Measurements from ENCODE around the gene NSRP1.
"Not testable (repeated sequence)": the region's sequence is repeated elsewhere in the genome, so short reads cannot be mapped to it uniquely, and the experiment has no call there.

Gene NSRP1, protein sequence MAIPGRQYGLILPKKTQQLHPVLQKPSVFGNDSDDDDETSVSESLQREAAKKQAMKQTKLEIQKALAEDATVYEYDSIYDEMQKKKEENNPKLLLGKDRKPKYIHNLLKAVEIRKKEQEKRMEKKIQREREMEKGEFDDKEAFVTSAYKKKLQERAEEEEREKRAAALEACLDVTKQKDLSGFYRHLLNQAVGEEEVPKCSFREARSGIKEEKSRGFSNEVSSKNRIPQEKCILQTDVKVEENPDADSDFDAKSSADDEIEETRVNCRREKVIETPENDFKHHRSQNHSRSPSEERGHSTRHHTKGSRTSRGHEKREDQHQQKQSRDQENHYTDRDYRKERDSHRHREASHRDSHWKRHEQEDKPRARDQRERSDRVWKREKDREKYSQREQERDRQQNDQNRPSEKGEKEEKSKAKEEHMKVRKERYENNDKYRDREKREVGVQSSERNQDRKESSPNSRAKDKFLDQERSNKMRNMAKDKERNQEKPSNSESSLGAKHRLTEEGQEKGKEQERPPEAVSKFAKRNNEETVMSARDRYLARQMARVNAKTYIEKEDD

DNA sequence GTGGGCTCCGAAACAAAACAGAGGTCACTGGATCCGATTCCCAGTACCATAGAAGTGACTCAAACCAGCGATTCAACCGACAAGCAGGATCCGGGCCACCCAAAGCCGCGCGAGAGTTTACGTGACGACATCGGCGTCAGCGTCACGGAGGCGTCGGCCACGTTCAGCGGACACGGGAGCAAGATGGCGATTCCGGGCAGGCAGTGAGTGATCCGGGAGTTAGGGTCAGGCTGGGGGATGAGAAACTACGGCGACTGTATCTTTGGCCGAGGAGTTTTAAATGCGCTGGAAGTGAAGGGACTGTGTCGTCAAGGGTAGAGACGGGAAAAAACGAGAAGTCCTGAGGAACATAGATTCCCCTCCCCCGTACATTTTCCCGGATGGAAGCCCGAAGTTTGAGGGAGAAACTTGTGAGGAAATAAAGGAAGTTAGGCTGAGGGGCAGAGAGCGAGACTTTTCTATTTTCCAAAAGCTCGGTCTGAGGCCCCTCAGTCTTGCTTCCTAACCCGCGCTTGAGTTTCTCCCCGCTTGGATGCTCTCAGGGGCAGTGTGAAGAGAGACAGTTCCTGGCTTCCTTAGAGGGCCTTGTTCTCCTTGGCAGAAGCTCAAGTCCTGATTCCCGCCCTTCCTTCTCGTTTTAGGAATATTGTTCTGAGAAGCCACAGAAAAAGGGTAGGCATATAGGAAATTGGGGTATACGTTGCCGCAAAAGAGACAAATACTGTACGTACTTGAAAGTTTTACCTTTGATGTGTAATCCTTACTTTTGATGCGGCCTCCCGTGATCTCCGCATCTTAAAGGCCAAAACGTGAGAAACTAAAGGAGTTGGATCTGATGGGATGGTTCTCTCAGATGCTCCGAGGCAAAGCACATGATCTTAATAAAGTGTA, at the start of gene NSRP1:
NSRP1 (plus strand) TSS at position 156 of the 891 bp plus-strand sequence; CDS start at position 184, 28 bp downstream.
- DNase-seq (ENCODE audit: low read depth in 3 of 3, low spot score in 1 of 3) = peak; percentile 74 to 85 (median 81)

DNA sequence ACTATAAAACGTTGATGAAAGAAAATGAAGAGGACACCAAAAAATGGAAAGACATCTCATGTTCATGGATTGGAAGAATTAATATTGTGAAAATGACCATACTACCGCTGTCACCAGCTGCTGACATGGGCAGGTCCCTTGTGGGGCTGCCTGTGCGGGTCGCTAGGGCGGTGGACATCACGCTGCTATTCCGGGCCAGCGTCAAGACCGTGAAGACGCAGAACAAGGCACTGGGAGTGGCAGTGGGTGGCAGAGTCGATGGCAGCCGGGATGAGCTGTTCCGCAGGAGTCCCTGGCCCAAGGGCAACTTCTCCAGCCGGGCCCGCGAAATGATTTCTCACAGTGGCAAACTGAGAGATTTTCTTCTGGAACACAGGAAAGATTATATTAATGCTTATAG, 48.2 kb upstream of the NSRP1 start:
- no peak for DNase-seq (ENCODE audit: low read depth in 3 of 3, low spot score in 1 of 3)

DNA sequence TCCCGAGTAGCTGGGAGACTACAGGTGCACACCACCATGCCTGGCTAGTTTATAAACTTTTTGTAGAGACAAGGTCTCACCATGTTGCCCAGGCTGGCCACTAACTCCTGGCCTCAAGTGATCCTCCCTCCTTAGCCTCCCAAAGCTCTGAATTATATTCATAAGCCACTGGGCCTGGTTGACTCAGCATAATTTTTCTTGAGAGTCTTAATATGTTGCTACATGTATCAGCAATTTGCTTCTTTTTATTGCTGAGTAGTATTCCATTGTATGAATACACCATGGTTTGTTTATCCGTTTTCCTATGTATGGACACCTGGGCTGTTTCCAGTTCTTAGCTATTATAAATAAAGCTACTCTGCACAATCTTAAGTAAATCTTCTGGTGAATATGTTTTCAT, 42.4 kb upstream of the NSRP1 start:
- DNase-seq (ENCODE audit: low read depth in 3 of 3, low spot score in 1 of 3) = no peak

DNA sequence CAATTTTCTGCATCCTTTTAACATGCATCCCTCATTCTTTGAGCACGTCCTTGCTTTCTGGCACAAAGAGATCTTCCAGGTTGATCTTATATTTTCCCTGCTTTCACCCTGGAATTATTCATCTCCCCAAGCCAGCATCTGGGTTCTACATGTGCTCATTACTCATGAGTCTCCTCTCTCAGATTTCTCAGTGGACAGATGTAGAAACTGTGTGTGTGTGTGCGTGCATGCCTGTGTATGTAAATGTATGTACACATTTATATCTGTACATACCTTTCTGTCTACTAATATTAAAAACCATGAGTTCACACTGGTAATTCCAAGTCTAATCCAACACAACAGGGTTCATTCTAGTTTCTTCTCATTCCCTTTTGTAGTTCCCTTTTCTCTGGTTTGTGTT, 41.9 kb upstream of the NSRP1 start:
- DNase-seq (ENCODE audit: low read depth in 3 of 3, low spot score in 1 of 3) = no peak

DNA sequence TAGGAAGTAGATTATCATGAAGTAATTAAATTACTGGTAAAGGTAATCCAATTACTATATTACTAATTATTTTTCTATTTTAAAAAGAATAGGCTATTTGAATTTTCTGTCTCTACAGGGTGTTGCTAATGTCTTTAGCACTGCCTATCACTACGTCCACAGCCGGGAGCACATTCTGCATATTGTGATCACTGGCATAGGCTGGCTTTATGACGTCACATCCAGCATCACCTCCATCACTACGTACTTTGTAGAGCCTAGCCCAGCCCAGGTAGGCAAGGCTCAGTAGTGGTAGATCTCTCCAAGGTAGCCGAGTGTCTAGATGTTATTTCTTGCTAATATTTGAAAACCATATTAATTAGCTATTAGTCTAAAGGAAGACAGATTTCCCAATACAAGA, 33.8 kb upstream of the NSRP1 start:
- DNase-seq (ENCODE audit: low read depth in 3 of 3, low spot score in 1 of 3) = no peak

DNA sequence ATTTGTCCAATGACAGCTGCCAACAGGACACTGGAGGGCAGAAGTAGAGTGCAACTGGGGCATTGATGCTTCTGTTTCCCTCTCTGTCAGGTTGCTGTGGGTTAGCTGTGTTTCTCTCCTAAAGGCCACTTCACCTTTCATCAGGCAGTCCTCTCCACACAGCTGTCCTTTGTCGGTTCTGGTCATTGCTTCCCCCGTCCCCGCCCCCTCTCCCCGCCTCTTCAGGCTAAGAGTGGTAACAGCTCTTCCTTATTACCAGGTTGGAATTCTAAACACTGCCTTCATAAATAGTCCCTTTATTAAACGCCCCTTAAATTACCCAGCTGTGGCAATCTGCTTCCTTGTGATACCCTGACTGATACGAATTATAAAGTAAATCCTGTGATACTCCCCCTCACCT, 31.8 kb upstream of the NSRP1 start:
- DNase-seq (ENCODE audit: low read depth in 3 of 3, low spot score in 1 of 3) = no peak

DNA sequence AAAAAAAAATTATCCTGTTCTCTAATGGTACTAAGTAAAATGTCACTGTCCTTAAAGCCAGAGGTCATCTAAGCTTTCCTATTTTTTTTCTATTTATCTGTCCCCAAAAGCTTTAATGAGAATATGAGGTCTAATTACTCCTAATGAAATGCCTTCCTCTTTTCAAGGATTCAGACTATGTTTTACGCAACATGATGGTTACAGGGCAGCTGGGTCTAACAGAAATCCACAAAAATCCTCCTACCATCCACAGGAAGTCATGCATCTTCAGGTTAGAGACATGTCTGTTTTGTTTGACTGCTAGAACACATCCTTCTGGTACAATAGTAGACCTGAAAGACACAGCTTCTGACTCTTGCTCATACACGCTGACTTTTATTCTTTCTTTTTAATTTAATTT, 29.7 kb upstream of the NSRP1 start:
- DNase-seq (ENCODE audit: low read depth in 3 of 3, low spot score in 1 of 3) = no peak

DNA sequence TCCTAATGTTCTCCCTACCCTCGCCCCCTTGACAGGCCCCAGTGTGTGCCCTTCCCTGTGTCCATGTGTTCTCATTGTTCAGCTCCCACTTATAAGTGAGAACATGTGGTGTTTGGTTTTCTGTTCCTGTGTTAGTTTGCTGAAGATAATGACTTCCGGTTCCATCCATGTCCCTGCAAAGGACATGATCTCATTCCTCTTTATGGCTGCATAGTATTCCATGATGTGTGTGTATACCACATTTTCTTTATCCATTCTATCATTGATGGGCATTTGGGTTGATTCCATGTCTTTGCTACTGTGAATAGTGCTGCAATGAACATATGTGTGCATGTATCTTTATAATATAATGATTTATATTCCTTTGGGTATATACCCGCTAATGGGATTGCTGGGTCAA, 29.2 kb upstream of the NSRP1 start:
- not testable (repeated sequence) for DNase-seq (ENCODE audit: low read depth in 3 of 3, low spot score in 1 of 3)

DNA sequence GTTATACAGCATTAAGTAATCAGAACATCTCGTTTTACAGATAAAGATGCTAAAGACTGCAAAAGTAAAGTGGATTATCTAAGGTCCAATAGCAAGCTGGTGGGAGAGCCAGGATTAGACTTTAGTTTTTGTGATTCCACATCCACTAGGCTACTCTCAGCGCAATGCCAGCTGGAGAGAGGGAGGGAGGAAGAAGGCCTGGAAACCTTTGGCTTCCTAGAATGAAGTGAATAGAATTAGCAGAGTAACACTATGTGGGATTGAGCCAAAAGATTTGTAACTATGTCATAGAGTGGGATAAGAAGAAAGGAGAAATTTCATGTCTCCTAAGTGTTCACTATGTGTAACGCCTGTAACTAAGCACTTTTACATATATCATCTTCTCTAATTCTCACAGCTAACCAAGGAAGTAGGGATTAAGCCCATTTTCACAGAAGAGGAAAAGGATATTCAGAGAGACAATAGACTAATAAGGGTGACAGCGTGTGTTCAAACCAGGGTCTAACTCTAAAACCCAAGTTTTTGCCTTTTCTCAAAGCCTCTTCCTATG, 25.4 kb upstream of the NSRP1 start:
- no peak for DNase-seq (ENCODE audit: low read depth in 3 of 3, low spot score in 1 of 3)

DNA sequence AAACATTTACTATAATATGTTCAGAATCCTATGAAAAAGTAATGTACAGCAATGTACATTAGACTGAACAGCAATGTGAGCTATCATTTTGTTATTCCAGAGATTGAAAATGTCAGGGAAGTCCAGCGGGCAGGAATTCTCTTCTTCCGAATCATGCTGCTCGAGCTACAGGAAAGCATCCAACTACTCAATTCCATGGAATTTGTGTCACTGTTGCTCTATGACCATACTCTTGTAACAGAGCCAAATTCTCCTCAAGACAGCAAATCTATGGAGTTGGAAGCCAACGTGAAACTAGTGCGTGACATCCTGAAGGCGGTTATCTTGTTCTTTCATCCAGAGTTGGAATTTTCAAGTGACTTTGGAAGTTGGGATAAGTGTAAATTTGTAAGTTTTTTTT, 24.8 kb upstream of the NSRP1 start:
- DNase-seq (ENCODE audit: low read depth in 3 of 3, low spot score in 1 of 3) = no peak

DNA sequence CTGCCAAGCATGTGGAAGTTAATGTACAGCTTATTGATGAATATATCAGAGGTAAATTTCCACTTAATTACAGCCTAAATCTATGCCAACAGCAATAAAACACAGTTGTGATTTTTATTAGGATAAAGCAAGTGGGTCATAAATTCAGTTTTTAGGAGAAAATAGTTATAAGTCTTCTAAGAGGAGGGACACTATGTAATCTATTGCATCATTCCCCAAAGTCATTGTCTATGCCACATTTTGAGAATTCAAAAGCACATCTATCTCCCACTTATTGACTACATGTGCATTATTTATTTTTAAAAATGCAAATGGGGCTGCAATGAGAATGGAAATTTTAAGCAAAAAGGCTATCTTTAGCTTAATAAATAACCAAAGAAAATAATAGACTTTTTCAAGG, 23.7 kb upstream of the NSRP1 start:
- no peak for DNase-seq (ENCODE audit: low read depth in 3 of 3, low spot score in 1 of 3)

DNA sequence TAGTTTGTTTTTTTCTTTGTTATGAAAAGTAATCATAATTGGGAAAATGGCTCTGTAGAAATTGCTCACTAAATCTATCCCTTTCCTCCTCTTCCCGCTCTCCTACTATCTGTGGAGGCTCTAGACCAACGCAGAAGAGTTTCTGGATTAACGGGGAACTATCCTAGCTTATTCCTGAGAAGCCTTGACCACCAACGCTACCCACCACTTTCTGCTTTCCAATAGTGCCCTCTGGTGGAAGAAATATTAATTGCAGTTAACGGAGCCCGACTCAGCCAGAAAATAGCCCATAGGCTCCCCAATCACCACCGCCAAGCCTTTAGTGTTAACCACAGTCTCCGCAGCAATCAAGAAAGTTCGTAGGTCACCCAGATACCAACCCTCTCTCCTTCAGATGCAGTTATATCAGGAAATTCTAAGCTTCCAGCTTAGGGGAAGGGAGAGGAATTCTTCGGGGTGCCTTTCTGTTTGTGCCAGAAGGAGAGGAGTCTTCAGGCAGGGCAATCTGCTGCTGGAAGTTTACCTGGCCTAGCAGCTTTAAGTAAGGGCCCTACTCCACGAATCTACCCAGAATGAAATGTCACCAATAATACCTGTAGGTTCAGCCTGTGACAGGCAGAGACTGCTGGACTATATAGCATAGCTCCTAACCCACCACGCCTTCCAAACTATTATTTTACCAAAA, 23.0 kb upstream of the NSRP1 start:
- peak in 1 of 3 donors; percentile 18 for DNase-seq (ENCODE audit: low read depth in 3 of 3, low spot score in 1 of 3)

DNA sequence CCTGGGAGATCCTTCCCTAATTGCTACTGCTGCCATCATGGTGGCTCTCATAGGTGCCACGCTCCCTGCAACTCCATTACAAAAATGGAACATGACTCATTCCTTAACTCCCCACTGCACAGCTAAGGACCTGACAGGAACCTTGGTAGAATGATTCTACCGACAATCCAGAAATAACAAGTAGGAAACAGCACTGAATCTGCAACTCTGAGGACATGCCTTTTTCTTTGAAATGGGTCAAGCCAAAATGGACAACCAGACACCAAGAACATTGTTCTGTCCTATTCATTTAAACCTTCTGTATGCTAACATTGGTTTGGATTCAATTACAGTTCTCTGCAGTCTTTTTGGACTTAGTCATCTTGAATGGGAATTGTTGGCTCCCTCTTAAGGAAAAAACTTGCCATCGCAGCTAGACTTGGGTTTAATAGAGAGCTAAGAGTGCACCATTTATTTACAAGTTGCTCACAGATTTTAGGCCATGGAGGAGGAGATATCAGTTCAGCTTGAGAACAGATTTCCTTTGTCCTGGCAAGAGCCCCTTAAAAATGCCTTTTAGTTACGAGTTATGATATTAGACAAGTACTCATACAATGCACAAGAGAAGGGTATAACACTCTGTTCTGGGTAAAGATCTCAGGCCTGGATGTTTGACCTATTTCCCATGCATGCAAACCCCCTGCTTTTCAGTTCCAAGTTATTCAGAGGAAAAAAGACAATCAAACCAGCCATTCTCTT, 20.9 kb upstream of the NSRP1 start:
- DNase-seq (ENCODE audit: low read depth in 3 of 3, low spot score in 1 of 3) = no peak

DNA sequence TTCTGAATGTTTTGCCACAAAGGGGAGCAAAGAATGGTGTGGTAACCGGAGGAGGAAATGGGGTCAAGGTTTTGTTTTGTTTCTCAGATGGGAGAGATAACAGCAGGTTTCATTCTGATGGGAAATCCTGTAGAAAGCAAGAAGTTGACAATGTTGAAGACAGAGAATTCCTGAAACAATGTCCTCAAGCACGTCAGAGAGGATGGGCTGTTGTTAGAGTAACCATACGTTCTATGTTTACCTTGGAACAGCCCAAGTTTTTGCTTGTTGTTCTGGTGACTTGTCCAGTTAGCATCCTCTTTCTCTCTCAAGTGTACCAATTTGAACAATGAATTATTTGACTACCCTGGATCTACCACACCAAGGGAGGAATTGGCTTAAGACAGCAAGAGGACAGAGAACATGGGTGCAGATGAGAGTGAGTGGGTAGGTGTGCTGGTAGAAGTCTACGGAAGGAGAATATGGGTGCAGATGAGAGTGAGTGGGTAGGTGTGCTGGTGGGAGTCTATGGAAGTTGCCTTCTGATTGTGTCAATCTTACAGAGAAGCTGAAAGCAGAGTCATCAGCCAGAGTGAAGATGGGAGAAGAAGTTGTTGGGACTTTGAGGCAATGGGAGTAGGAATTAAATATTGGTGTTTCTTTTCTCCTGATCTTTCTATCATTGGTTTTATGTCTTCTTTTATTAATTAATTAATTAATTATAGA, 14.8 kb upstream of the NSRP1 start:
- no peak for DNase-seq (ENCODE audit: low read depth in 3 of 3, low spot score in 1 of 3)

DNA sequence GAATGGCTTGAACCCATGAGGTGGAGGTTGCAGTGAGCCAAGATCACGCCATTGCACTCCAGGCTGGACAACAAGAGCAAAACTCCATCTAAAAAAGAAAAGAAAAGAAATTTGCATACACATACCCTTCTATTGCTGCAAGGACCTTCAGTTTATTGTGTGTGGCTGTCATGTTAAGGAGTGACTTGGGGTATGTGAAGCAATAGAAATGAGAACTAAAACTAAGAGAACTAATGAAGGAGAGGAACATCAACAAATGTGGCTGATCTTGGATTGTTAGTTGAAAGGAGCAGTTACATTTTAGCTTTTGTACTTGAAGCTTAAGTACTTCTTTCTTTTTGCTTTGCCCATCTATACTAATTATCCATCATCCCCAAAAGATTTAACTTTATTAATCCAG, 12.7 kb upstream of the NSRP1 start:
- DNase-seq (ENCODE audit: low read depth in 3 of 3, low spot score in 1 of 3) = no peak

DNA sequence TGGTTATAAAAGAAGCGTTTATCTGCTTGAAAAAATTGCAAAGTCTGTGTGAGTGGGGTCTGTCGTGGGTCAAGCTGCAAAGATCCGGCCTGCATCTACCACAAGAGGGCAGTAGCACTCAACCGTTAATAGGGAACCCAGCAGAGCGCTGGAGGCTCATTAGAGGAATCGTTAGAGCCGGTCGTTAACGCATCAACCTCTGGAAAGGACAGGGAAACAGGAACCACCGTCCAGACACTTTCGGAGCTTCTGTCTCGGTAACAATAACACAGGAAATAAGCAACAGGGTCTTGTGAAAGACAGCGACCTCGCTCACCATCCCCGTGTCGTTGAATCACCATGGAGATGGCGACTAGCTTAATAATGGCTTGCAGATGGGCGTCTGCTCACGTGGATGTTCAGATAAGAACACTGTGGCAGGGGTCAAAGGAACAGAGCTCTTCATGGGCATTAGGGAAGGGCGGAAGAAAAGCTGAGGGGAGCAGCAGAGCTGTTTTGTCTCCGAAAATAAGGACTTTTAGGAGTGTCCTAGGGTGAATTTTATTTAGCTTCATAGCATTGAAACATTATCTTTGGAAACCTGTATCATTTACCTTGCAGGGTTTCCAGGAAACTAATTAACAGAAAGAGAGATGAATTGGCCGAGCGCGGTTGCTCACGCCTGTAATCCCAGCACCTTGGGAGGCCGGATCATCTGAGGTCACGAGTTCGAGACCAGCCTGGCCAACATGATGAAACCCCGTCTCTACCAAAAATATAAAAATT, 11.9 kb upstream of the NSRP1 start:
- DNase-seq (ENCODE audit: low read depth in 3 of 3, low spot score in 1 of 3) = peak; percentile 23 to 49 (median 35)

DNA sequence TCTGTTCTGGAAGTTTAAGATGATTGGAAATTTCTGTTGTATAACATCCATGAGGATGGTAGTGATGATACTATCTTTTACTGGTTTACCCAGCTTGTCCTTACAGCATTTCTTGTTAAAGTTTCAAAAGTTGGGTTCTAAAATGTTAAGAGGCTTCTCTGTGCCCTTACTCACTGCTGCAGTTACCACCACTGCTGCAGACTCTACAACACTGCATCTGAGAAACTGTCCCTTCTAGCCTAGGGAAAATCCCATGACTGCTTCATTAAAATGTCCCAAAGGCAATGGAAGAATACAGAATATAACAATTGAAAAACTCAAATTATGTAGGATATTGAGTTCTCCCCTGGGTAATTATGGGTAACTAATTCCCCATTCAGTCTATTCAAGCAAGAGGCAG, 3.8 kb upstream of the NSRP1 start:
- DNase-seq (ENCODE audit: low read depth in 3 of 3, low spot score in 1 of 3) = no peak

DNA sequence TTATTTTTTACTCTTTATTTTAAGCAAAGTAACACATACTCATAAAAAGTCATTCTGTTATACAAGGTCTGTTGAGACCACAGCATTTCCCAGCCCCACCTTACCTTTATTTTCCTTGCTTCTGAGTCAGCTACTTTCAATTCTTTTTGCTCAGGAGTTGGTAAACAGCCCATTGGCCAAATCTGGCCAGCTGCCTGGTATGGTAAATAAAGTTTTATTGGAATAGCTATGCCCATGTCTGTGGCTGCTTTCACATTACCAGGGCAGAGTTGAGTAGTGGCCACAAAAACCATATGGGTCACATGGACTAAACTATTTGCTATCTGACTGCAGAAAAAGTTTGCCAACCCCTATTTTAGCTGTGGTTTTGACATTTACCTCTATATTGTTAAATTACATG, 3.4 kb upstream of the NSRP1 start:
- no peak for DNase-seq (ENCODE audit: low read depth in 3 of 3, low spot score in 1 of 3)

DNA sequence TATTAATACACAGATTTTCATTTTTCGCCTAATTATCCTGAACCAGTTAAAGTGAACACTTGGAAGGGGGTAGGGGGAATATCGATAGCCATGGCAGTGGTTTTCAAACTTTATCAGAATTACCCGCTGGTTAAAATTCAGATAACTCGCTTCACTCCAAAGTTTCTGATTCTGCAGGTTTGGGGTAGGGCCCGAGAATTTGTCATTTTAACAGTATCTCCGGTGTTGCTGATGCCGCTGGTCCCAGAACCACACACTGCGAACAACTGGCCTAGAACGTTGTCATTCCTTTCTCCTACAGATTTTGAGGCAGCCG, 313 bp upstream of the NSRP1 start:
- DNase-seq (ENCODE audit: low read depth in 3 of 3, low spot score in 1 of 3) = no peak
